Endometrium (tissue), 2 donors: Measurements from ENCODE around the gene THAP2.

Experiments used
- FAIRE-seq: peaks from 2 replicates; lab custom pipeline; 2012; peaks lifted over from hg19 to GRCh38; lab: Jason Lieb, UNC
- donor health status: control.
- donor health status: control.

THAP2 gene

DNA sequence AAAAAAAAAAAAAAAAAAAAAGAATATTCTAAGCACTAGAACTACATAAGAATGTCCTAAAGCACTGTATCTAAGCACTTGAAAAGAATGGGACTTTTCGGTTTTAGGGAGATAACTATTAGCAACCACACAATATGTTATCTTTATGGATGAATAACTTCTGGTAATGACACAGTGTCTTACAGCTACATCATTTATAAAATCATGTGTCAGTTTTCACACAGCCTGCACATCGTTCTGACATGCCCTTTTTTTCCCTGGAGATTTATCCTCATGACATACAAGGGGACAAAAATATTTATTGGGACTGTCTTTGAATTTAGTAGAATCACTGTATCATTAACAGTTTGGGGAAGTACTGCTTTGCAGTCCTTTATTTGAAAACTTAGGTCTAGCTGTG lies 39.1 kb downstream of the THAP2 start:
- no peak for FAIRE-seq

DNA sequence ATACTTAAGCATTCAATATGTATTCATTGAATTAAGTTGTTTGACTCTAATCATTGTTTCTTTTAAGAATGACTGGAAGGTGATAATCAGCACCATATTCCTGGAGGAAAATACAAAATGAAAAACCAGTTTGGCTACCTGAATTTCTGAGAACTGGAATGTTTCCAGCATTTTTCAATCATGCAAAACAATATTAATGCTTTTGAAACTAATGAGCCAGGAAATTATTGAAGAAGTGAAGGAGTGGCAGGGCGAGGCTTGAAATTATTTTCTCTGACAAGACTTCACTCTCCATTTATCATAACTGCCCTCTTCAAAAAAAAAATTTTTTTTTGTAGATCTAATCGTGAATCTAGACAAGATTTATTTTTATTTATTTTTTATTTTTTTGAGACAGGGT lies 40.8 kb downstream of the THAP2 start:
- FAIRE-seq, result no peak

DNA sequence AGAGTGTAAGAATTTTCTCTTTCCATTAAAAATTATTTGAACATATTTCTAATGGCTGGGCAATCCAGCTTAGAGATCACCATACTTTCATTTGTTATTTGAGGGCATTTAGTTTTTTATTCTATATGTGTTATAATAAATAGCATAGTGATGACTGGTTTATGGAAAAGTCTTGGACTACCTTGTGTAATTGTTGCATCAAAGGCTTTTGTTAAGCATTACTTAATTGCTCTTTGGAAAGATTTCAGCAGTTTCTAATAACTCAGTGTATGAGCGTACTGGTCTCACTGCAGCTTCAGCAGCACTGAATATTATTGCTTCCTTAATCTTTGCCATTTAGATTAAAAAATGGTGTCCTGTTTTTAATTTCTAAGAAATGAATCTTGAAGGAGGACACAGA lies 44.6 kb downstream of the THAP2 start:
- FAIRE-seq, result no peak

DNA sequence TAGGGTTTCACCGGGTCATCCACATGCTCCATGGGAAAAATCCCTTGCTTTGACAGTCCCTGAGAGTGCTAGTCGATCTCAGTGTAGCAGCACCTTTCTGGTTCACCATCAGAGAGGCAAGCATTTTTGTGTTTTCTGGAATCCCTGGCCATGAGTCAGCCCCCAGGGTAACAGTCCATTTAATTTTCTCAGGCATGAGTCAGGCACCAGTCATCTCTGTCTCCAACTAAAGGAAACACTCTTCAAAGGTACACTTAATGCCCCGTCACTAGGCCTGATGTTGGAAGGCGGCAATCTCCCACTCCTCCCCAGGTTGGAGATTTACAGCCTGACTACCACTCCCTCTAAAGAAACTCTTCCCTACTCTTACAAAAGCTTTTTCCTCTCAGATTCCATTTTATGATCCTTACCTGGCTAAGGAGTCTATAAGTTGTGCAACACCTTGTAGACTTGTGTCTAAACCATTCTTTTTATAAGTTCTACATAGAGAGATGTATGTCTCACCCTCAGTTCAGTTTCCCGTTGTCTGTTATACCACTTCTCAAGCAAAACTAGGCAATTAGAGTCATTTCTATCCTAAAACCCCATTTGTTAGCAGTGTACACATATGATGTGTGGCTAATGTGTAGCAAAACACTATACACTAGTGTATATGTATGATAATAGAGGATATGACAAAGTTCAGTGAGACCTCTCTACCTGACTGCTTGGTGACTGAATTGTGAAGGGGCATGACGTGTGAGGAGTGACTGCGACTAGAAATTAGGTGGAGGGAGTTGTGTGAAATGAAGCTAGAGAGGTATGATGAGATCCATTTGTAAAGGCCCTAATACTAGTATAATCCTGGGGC lies 46.4 kb downstream of the THAP2 start:
- no peak for FAIRE-seq

DNA sequence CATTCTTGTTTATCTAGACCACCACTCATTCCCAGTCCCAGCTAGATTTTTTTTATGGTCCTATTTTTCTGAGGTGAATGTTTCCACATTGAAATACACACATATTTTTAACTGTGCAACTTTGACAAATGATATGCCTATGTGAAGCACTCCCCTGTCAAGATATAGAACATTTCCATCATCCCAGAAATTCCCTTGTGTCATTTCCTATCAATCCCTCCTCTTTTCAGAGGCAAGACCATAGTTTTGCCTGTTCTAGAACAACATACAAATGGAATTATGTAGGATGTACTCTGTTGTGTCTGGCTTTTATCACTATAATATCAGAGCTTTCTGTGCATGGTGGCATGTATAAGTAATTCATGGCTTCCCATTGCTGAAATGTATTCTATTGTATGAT lies 54.5 kb downstream of the THAP2 start:
- no peak for FAIRE-seq

DNA sequence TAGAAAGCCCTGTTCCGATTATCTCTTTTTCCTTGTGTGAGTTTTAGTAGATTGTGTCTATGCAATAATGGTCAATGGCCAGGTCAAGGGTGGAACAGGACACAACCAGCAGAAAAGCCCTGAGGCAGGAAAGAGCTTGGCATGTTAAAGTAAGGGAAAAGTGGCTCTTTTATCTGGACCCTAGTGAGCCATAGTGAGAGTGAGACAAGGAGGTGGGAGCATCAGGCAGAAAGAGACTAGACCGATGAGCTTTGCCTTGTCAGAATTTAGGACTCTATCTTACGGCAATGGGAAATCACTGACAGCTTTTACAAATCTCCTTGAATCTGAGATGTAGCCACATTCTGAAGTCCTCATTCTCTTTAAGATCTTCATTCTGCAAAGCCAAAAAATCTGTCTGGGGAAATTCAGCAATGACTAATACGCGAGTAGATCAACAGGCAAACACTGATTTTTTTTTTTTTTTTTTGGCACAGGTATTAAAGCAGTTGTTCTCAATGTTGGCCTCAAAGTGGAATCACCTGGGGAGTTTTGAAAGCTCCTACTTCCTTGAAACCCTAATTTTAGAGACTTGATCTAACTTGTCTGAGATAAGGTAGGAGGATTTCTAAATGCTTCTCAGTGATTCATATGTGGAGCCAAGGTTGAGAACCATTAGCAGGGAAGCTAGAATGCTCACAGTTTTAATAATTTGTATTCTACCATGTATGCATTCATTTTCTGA lies 55.7 kb downstream of the THAP2 start:
- FAIRE-seq, result no peak

DNA sequence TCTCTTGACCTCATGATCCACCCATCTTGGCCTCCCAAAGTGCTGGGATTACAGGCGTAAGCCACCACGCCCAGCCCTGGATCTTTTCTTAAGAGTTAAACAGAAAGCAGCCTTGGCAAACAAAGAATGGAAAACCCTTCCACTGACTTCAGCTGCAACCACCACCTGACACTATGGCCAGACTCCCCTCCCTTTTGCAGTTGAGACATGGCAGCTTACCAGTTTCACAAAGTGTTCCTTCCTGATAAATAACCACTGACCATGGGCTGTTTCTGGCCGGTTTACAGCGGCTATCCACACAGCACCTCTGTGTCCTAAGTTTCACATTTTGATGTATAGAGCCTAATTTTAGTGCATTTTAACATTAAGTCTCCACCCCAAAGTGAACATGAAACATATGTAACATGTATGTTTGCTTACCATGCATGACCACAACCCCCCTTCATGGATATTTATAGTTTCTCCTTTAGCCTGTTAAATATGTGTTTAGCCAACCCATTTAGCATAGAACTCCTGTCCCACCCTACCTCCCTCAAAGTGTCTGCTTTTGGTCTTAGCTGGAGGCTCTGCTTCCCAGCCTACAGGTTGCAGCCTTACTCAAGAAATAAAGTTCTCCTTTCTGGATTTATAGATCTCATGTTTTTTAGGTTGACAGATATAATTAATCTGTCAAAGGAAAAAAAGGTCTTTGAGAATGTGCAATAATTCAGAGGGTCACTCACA lies 57.8 kb downstream of the THAP2 start:
- FAIRE-seq, result no peak

DNA sequence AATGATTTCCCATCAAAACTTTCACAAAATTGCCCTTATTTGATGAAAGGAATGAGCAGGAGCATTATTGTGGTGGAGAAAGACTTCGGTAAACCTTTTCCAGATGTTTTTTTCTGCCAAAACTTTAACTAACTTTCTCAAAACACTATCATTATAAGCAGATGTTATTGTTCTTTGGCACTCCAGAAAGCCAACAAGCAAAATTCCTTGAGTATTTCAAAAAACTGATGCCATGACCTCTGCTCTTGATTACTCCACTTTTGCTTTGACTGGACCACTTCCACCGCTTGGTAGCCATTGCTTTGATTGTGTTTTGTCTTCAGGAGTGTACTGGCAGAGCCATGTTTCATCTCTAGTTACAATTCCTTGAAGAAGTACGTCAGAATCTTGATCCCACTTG lies 60.9 kb downstream of the THAP2 start:
- no peak for FAIRE-seq

DNA sequence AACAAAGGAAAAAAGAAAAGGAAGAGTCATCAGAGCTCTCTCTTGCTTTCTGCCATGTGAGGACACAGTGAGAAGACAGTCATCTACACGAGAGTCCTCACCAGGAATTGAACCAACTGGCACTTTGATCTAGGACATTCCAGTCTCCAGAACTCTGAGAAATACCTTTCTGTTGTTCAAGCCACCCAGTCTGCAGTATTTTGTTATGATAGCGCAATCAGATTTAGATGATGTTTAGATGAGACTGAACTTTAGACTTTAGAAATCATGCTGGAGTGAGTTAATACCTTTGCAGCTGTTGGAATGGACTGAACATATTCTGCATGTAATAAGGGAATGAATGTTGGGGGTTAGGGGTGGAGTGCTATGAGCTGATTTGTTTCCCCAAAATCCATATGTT lies 62.4 kb downstream of the THAP2 start:
- no peak for FAIRE-seq

DNA sequence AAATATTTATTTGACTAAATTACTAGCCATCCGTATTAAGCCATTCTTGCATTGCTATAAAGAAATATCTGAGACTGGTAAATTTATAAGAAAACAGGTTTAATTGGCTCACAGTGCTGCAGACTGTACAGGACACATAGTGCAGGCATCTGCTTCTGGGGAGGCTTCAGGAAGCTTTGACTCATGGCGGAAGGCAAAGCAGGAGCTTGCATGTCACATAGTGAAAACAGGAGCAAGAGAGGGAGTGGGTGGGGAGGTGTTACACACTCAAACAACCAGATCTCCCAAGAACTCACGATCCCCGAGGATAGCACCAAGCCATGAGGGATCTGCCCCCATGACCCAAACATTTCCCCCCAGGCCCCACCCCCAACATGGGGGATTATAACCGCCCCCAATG lies 63.9 kb downstream of the THAP2 start:
- FAIRE-seq, result no peak
